ENCODE measurements around the gene CHRDL1. TPM values are rescaled to one million over a fixed set of nuclear protein-coding genes. Genes with fewer than 3 reads are reported as not detected.

CHRDL1 gene
- total RNA-seq, 2 donors from 2014 or later, result 10.4 to 13.3 TPM

DNA sequence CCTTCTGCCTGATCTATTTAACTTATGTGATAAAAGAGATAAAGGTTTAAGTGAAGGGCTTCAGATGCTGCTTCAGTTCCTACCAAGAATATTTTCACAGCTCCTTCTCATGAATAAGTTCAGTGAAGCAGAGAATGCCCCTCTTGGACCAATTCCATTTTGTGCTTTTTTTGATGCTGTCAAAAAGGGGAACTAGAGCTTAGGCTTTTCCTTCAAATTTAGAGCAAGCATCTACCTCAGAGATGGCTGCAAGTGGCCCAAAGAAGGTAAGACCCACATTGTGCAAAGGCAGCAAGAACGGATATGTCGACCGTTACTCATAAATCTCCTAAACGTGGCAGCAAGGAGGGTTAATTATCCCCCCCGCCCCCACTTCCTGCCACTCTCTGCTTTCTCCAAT, 4.5 kb downstream of the CHRDL1 start:
- H3K4me1 ChIP-seq, result no peaks in the 10 kb centered on the region
- H3K9me3 ChIP-seq, result no peaks in the 10 kb centered on the region
- DNase-seq (ENCODE audit: low spot score), result no peak
- H3K27me3 ChIP-seq, result peaks cover 0 to 7% of the 10 kb centered on the region in 2 donors
- H3K36me3 ChIP-seq, result no peaks in the 10 kb centered on the region
- H3K4me3 ChIP-seq, result no peak overlapping the region
- TF ChIP-seq, protein P1, sequence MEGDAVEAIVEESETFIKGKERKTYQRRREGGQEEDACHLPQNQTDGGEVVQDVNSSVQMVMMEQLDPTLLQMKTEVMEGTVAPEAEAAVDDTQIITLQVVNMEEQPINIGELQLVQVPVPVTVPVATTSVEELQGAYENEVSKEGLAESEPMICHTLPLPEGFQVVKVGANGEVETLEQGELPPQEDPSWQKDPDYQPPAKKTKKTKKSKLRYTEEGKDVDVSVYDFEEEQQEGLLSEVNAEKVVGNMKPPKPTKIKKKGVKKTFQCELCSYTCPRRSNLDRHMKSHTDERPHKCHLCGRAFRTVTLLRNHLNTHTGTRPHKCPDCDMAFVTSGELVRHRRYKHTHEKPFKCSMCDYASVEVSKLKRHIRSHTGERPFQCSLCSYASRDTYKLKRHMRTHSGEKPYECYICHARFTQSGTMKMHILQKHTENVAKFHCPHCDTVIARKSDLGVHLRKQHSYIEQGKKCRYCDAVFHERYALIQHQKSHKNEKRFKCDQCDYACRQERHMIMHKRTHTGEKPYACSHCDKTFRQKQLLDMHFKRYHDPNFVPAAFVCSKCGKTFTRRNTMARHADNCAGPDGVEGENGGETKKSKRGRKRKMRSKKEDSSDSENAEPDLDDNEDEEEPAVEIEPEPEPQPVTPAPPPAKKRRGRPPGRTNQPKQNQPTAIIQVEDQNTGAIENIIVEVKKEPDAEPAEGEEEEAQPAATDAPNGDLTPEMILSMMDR (IDR thresholded peaks at IDR 0.05), result no peak
- no peak overlapping the region for H3K27ac ChIP-seq

- TF ChIP-seq, protein P1 (IDR thresholded peaks at IDR 0.05), result no peak
- Histone ChIP-seq H3K27me3 (no peaks in the 10 kb centered on the region), H3K27ac (no peak overlapping the region), H3K4me1 (no peaks in the 10 kb centered on the region), H3K9me3 (no peaks in the 10 kb centered on the region), H3K36me3 (no peaks in the 10 kb centered on the region), H3K4me3 (no peak overlapping the region)
- no peak for DNase-seq (ENCODE audit: low spot score)
Measured at GRCh38 chrX:110786486-110786885, 9.1 kb downstream of the CHRDL1 start.

- H3K4me1 ChIP-seq, result no peaks in the 10 kb centered on the region
- H3K36me3 ChIP-seq, result no peaks in the 10 kb centered on the region
- no peak overlapping the region for H3K27ac ChIP-seq
- no peak for DNase-seq (ENCODE audit: low spot score)
- H3K4me3 ChIP-seq, result no peak overlapping the region
- H3K9me3 ChIP-seq, result peaks cover 0 to 32% of the 10 kb centered on the region in 2 donors
- H3K27me3 ChIP-seq, result no peaks in the 10 kb centered on the region
- TF ChIP-seq, protein P1 (IDR thresholded peaks at IDR 0.05), result no peak
Measured at GRCh38 chrX:110759785-110760184, 35.8 kb downstream of the CHRDL1 start.

GRCh38 chrX:110758781-110759422, 36.7 kb downstream of the CHRDL1 start:
- H3K9me3 ChIP-seq, result peaks cover 0 to 23% of the 10 kb centered on the region in 2 donors
- no peak overlapping the region for H3K4me3 ChIP-seq
- H3K27me3 ChIP-seq, result no peaks in the 10 kb centered on the region
- no peak for DNase-seq (ENCODE audit: low spot score)
- no peak overlapping the region for H3K27ac ChIP-seq
- H3K36me3 ChIP-seq, result no peaks in the 10 kb centered on the region
- TF ChIP-seq, protein P1 (IDR thresholded peaks at IDR 0.05), result no peak
- H3K4me1 ChIP-seq, result no peaks in the 10 kb centered on the region

GRCh38 chrX:110755611-110756010, 40.0 kb downstream of the CHRDL1 start:
- H3K27me3 ChIP-seq, result no peaks in the 10 kb centered on the region
- H3K9me3 ChIP-seq, result peaks cover 0 to 18% of the 10 kb centered on the region in 2 donors
- TF ChIP-seq, protein P1 (IDR thresholded peaks at IDR 0.05), result no peak
- H3K4me3 ChIP-seq, result no peak overlapping the region
- no peaks in the 10 kb centered on the region for H3K36me3 ChIP-seq
- H3K4me1 ChIP-seq, result no peaks in the 10 kb centered on the region
- H3K27ac ChIP-seq, result no peak overlapping the region
- DNase-seq (ENCODE audit: low spot score), result no peak

GRCh38 chrX:110755061-110755460, 40.6 kb downstream of the CHRDL1 start:
- H3K36me3 ChIP-seq, result no peaks in the 10 kb centered on the region
- no peaks in the 10 kb centered on the region for H3K4me1 ChIP-seq
- DNase-seq (ENCODE audit: low spot score), result no peak
- no peak overlapping the region for H3K4me3 ChIP-seq
- no peak overlapping the region for H3K27ac ChIP-seq
- H3K27me3 ChIP-seq, result no peaks in the 10 kb centered on the region
- TF ChIP-seq, protein P1 (IDR thresholded peaks at IDR 0.05), result no peak
- peaks cover 0 to 18% of the 10 kb centered on the region in 2 donors for H3K9me3 ChIP-seq
